Measurements from ENCODE around the gene LMF2.

The LMF2 gene

DNA sequence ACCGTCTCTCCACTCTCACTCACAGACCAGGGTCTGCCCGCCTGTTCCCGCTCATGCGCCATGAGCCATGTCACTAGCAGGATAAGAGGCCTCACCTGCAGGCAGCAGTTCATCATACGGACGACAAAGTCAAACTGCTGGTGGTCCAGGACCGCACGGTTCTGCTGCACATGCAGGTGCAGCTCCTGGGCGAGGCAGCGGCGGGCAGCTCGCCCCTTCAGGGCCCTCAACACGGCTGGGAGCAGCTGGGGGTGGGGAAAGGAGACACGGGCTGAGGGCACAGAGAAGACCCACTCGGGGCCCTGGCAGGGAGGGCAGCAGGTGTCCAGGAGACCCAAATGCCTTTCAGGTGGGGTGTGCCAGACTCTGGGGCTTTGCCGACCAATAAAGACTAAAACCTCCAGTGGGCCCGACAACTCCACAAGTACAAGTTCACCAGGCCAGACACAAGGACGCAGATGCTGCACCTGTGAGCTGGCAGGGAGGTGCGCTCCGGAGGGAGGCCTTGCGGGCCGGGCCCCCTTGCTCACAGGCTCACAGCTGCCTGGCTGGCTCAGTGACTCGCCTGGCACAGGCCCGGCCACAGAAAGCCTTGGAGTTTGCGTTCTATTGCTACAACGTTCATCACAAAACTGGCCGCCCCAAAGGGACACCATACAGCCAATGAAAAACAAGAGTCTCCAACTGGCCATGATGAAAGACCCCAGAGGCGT, 44.2 kb downstream of the LMF2 start:
- DNase-seq (ENCODE audit: low read depth), result no peak

DNA sequence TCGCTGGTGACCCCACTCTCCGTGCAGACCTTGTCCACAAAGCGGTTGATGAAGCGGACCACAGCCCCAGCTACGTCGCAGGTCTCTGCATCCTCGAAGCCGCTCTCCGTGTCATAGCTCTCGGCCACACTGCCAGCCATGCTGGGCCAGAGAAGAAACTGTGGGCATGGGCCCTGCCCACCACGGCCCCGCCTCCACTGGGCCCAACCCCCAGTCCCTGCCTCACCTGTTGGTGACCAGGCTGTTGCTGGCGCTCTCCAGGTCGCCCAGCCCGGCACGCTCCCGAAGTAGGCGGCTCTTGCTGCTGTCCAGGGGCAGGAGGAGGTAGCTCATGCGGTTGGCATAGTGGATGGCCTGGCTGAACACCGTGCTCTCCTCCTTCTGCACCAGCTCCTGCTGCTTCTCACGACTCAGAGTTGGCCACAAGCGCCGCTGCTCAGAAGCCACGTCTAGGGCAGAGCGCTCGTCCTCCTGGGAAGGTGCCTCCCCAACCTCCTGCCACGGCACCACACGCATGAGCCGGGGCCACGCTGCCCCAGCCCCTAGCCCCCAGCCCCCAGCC, 45.4 kb downstream of the LMF2 start:
- DNase-seq (ENCODE audit: low read depth), result no peak

GRCh38 chr22:50461536-50461935, 46.0 kb downstream of the LMF2 start:
- no peak for DNase-seq (ENCODE audit: low read depth)

DNA sequence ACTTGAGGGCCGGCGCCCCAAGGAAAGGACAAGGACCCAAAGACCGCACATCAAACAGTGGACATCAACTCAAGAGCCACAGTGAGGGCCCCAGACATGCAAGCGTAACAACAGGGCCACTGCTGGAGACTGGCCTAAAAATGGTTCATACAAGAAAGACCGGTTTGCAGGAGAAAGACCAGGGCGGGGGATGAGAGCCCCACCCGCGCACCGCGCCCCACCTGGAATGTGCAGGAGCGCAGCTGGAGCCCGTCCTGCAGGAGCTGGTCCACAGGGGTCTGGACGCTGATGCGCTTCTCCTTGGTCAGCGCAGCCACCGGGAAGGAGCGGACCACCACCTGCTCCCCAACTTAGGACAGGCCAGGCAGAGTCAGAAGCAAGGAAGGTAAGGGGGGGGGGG, 46.6 kb downstream of the LMF2 start:
- DNase-seq (ENCODE audit: low read depth), result no peak

GRCh38 chr22:50459496-50460140, 47.9 kb downstream of the LMF2 start:
- DNase-seq (ENCODE audit: low read depth), result no peak

DNA sequence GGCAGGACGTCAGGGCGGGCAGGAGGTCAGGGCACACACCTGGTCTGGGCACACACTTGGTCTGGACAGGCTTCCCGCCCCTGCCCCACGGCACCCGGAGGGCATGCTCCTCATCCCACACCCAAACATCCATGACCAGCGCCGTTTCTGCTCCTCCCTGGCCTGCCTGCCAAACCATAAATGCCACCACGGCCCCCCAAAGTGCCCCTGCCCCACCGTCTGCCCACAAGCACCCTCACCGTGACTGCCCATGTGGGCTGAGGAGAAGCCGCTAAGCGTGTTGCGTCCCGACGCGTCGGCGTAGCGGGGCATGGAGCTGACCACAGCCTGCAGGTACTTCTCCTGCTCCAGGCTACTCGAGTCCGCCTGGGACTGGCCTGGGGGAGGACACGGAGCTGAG, 48.5 kb downstream of the LMF2 start:
- no peak for DNase-seq (ENCODE audit: low read depth)

GRCh38 chr22:50456466-50457234, 50.9 kb downstream of the LMF2 start:
- DNase-seq (ENCODE audit: low read depth), result no peak

- DNase-seq (ENCODE audit: low read depth), result no peak
These were observed 51.5 kb downstream of the LMF2 start for GRCh38 chr22:50456026-50456425.

- DNase-seq (ENCODE audit: low read depth), result no peak
These were observed 52.3 kb downstream of the LMF2 start for GRCh38 chr22:50455201-50455600.

DNA sequence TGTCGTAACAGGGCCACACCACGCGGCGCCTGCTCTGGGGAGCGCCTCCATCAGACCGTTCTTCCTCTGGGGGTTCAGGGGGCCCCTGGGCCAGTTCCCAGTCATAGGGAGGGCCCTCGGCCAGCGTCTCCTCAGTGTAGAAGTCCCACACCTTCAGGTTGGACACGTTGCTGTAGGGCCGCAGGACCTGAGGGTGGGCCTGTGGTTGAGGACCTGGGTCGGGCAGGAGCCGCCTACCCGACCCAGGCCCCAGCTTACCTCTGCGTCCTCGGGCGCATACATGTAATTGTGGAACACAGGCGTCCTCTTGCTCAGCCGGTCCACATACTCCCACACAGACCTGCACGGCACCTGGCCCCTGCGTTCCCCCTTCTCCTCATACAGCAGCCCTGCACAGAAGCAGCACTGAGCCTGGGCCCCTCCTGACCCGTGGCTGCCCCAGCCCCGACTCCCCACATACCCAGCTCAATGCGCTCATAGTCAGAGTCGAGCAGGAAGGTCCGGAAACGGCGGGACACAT, 52.9 kb downstream of the LMF2 start:
- no peak for DNase-seq (ENCODE audit: low read depth)

Measured in activated gamma-delta T cell treated with anti-CD3 and anti-CD28 coated beads, Interleukin-2, amount 50 U/mL, for 16 hours (primary cell).